AG04449 (cell line): ENCODE data around the gene FNDC3B.

Experiments
- CTCF ChIA-PET: fragments of 350-600 bp; formaldehyde crosslinking; extraction: SDS; loops from one replicate; lab custom pipeline; 2021; ENCODE audit warnings: antibody characterized with exemption; lab: Yijun Ruan, JAX
- POLR2A ChIA-PET: fragments of 400-600, 350-600 bp; formaldehyde crosslinking; extraction: SDS; loops from one replicate; lab custom pipeline; 2020; ENCODE audit warnings: antibody characterized with exemption, inconsistent platforms; lab: Yijun Ruan, JAX
- DNase-seq: peaks from one replicate; pipeline ENCODE4 v3.0.0-alpha.2; 2010; ENCODE audit warnings: low read depth, low spot score
- H3K4me3 ChIP-seq: 2 replicates; pipeline ENCODE4 v1.5.1; 2011; ENCODE audit warnings: low read depth, mild to moderate bottlenecking, control low read depth, low read length
- TF ChIP-seq, protein P1 (sequence below): IDR thresholded peaks from one replicate; pipeline ENCODE4 v1.5.1; 2011; ENCODE audit warnings: mild to moderate bottlenecking, moderate library complexity, low read length, control low read depth, inconsistent platforms; ENCODE audit not compliant: insufficient read depth; ENCODE audit errors: missing control alignments

Gene FNDC3B

DNA sequence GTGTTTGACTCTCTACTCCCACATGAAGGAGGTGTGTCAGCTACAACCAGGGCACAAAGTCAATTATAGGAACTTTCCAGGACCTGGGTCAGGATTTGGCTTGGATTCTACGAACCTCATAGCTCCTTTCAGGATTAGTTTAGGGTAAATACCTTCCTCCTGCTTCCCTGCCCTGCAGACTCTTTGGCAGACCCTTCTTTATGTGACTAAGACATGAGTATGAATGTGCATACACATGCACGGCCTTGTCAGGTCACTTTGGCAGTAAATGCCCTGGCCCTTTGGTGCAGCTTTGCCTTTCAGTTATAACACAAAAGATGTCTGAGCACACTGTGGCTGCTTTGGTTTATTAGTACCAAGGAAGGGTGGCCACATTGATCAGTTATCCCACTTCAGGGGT is 340.0 kb downstream of the FNDC3B start:
- TF ChIP-seq, protein P1, sequence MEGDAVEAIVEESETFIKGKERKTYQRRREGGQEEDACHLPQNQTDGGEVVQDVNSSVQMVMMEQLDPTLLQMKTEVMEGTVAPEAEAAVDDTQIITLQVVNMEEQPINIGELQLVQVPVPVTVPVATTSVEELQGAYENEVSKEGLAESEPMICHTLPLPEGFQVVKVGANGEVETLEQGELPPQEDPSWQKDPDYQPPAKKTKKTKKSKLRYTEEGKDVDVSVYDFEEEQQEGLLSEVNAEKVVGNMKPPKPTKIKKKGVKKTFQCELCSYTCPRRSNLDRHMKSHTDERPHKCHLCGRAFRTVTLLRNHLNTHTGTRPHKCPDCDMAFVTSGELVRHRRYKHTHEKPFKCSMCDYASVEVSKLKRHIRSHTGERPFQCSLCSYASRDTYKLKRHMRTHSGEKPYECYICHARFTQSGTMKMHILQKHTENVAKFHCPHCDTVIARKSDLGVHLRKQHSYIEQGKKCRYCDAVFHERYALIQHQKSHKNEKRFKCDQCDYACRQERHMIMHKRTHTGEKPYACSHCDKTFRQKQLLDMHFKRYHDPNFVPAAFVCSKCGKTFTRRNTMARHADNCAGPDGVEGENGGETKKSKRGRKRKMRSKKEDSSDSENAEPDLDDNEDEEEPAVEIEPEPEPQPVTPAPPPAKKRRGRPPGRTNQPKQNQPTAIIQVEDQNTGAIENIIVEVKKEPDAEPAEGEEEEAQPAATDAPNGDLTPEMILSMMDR: no peak
- ChIA-PET CTCF (interaction anchor here (0.8 to 1.5 kb wide), 3 partner anchors 47 to 294 kb away, joined by 3 to 5 read pairs (median 3); no protein-coding TSS in a partner anchor), POLR2A (interaction anchor here (0.6 kb wide), 1 partner anchor 260 kb away, joined by 3 read pairs; no protein-coding TSS in a partner anchor)
- no peak for DNase-seq
- H3K4me3 ChIP-seq: no peak overlapping the region

GRCh38 chr3:172380632-172381031 is 341.3 kb downstream of the FNDC3B start:
- H3K4me3 ChIP-seq: no peak overlapping the region
- ChIA-PET CTCF (interaction anchor here (1.0 to 1.6 kb wide), 2 partner anchors 11 to 293 kb away, joined by 3 to 7 read pairs; no protein-coding TSS in a partner anchor), POLR2A (no interaction called here)
- TF ChIP-seq, protein P1: no peak
- no peak for DNase-seq

DNA sequence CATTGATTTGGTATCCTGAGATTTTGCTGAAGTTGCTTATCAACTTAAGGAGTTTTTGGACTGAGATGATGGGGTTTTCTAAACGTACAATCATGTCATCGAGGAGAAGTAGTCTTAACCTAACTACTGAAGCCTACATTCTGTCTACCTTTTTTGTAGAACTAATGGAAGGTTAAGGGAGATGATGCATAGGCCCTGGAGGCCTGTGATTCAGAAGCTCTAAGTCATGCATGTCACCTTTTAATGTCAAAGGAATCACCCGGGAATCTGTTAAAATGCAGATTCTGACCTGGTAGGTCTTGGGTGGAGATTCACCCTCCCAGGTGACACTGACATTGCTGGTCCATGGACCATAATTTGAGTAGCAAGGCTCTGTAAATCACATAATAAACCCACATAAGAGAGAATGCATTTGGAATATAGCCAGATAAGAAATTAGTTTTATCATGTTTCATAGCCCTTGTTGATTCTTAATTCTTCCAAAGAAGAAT is 344.0 kb downstream of the FNDC3B start:
- DNase-seq: no peak
- TF ChIP-seq, protein P1: no peak
- ChIA-PET POLR2A (no interaction called here), CTCF (interaction anchor here (1.5 kb wide), 1 partner anchor 35 kb away, joined by 3 read pairs; no protein-coding TSS in a partner anchor)
- no peak overlapping the region for H3K4me3 ChIP-seq

GRCh38 chr3:172384836-172385235 is 345.5 kb downstream of the FNDC3B start:
- no peak overlapping the region for H3K4me3 ChIP-seq
- CTCF ChIA-PET: interaction anchor here (0.6 kb wide), 1 partner anchor 52 kb away, joined by 3 read pairs; no protein-coding TSS in a partner anchor
- TF ChIP-seq, protein P1: no peak
- POLR2A ChIA-PET: no interaction called here
- DNase-seq: no peak

DNA sequence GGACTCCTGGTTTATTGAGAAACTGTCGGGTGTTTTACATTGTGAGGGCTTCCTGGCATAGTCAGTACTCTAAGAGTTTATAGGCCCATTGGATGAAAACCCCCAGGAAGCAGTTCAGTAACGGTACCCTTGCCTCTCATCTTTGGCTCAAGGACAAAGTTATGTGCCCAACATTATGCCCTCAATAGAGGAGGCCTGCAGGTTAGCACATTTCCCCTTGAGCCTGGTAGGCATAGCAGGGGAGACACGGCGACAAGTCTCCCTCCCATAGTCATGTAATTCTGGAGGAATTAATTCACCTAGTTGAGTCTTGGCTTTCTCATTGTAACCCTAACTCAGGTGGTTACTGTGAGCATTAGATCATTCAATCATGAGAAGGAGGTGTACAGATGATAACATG is 348.4 kb downstream of the FNDC3B start:
- TF ChIP-seq, protein P1: no peak
- DNase-seq: no peak
- ChIA-PET CTCF (no interaction called here), POLR2A (no interaction called here)
- no peak overlapping the region for H3K4me3 ChIP-seq

DNA sequence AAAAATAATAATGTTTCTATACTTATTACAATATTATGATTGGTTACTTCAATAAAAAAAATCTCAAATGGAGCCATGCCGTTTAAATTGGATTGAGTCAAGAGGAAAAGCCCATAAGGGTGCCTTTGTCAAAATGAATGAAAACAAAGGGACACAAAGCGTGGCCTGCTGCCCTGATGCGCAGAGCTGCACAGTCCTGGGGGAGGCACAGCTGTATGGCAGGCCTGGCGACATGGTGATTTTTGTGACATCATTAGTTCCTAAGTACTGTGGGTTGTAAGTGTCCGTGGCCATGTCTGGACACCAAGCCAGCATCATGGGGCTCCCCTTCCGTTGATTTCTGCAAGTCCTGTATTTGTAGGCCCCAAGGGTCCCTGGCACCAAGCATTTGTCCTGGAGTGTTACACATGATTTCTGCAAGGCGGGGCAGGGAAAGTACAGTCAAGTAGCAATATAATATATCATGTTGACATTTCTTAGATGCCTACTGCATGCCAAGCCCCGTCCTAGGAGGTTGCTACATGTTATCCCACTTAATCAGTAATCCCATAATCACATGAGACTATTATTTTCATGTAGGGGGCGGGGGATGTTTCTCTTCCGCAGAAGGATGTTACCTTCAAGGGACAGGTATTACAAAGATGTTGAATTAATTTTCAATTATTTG is 349.2 kb downstream of the FNDC3B start:
- H3K4me3 ChIP-seq: no peak overlapping the region
- DNase-seq: no peak
- ChIA-PET POLR2A (no interaction called here), CTCF (interaction anchor here (1.1 kb wide), 1 partner anchor 73 kb away, joined by 3 read pairs; no protein-coding TSS in a partner anchor)
- TF ChIP-seq, protein P1: no peak
